T follicular helper cell (primary cell): ENCODE measurements around the gene CCR3.

Source experiments
- DNase-seq: peaks from one replicate; pipeline ENCODE4 v3.0.0-alpha.2; 2020; ENCODE audit warnings: low read depth

Gene CCR3

DNA sequence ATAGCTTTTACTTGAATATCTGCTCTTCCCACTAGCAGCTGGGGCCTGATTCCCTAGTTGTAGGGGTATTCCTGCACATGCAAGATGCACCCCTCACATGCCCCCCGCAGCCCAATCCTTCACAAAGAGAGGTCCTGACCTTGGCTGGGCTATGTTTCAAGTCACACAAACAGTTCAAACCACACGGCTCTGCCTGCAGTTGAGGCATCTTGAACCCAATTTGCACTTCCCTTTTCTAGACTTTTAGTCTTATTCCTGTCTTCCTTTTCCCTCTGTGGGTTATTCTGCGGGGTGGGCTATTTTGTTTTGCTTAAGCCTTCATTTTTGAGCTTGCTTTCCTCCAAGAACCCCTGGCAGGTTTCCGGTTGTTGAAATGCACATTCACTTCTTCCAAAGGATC is 20.9 kb upstream of the CCR3 start:
- DNase-seq = no peak

DNA sequence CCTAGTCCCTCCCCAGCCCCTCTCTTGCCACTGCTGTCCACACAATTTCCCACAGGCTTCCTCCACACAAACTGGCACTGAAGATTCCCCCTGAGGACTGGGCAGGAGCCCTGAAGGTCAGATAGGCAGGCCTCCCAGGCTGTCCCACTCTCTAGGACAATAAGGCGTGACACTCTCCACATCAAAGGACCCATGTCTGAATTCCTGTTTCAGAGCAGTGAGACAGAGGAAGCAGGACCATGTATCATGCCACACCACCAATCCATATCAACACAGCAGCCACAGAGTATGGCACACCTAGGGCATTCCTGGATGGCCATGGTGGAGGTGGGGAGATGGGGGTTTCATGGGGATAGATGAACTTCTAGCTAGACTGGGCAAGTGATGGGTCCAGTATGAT is 20.3 kb upstream of the CCR3 start:
- DNase-seq = no peak

GRCh38 chr3:46222435-46223161 is 19.7 kb upstream of the CCR3 start:
- no peak for DNase-seq

GRCh38 chr3:46228260-46229242 is 13.7 kb upstream of the CCR3 start:
- no peak for DNase-seq

GRCh38 chr3:46231323-46231722 is 10.9 kb upstream of the CCR3 start:
- no peak for DNase-seq

- no peak for DNase-seq
Measured at GRCh38 chr3:46233194-46233593, 9.1 kb upstream of the CCR3 start.

DNA sequence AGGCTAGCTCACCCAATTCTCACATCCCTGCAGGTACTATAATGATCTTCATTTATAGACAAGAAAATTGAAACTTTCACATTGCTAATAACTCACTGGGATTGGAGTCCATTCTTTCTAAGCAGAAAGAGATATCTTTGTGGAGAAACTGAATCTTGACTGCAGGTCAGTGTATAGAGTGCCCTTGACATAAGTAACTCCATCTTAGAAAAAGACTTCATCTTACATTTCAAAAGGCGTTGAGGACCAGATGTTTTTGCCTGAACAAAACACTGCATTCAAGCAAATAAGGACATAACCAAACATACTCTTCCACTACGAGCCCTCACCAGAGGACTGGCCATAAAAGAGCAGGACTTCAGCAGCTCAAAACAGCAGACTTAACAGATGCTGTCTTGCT is 6.8 kb upstream of the CCR3 start:
- no peak for DNase-seq

- DNase-seq = no peak
Measured at GRCh38 chr3:46236294-46237054, 5.8 kb upstream of the CCR3 start.

- no peak for DNase-seq
Measured at GRCh38 chr3:46238386-46238785, 3.9 kb upstream of the CCR3 start.

GRCh38 chr3:46239301-46239938 is 2.8 kb upstream of the CCR3 start:
- DNase-seq = no peak

DNA sequence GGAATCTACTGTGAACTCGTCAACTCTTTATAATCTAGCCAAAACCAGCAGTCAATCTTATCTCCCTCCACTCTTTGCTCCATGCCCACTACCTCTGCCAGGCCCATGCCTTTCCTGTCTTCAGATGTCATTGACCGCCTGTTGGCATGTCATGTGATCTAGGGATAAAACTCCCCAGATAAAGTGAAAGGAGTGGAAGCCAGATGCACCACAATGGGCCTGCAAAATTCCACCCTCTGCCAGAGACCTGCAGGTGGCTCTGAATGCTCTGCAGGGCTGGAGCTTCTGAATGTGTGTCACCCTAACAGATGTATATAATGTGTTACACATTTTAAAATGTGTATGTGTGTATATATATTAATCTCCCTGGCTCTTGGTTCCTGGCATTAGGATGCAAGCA is 2.3 kb upstream of the CCR3 start:
- no peak for DNase-seq

DNA sequence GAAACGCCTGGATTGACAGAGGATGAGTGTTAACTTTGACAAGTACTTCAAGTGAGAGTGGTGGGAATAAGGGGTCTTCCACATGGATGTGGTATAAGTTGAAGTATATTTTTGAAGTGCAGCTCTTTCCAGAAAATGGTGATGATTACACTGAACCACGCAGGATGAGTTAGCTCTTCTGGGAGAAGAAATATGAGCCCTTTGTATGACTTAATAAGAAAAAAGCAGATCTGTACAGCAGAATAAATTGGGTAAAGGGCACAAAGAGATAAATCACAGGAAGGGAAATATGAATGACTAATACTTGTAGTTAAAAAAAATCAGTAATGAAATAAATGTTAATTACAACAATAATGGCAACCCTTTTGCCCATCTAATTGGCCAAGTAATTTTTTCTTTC is 1.3 kb downstream of the CCR3 start:
- DNase-seq = no peak

GRCh38 chr3:46245146-46245545 is 2.9 kb downstream of the CCR3 start:
- no peak for DNase-seq

- DNase-seq = no peak
Measured at GRCh38 chr3:46252980-46253379, 10.7 kb downstream of the CCR3 start.

- no peak for DNase-seq
Measured at GRCh38 chr3:46258525-46258924, 16.3 kb downstream of the CCR3 start.

GRCh38 chr3:46261926-46262594 is 19.8 kb downstream of the CCR3 start:
- no peak for DNase-seq

- no peak for DNase-seq
Measured at GRCh38 chr3:46264002-46264401, 21.7 kb downstream of the CCR3 start.

DNA sequence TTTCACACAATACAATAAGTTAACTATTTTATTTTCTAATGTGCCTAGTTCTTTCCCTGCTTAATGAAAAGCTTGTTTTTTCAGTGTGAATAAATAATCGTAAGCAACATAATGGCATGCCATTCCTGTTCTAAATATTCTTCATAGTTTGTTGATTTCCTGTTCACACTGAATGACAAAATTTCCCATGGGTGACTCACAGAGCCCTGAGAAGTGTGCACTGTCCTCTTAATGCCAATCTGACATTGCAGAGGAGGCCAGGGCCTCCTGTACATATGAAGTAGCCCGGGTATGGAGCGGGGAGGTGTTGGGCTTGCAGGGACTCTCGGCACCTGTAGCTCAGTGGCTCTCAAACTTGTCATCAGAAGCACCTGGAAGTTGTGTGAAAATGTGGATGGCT is 24.3 kb downstream of the CCR3 start:
- DNase-seq = no peak

GRCh38 chr3:46269556-46269955 is 27.3 kb downstream of the CCR3 start:
- DNase-seq = no peak

DNA sequence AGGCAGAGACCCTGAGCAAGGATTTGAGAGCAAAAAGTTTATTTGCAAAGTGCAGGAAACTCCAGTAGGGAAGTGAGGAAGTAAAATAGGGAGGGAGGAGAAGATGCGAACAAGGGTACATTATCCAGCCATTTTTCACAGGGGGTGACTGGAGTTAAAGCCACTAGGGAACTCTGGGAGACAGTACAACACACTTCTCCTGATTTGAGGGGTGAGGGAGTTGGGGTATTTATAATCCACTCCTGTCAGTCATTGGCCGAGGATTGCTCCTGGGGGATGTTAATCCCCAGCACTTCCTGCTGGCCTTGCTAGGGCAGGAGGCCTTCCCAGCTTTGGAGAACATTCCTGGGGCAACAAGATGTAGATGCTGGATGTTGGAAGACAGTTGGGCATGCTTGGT is 28.2 kb downstream of the CCR3 start:
- no peak for DNase-seq

GRCh38 chr3:46271209-46271745 is 29.0 kb downstream of the CCR3 start:
- DNase-seq = no peak
